HL-60 (cell line): ENCODE measurements around the gene ZNF157.

ENCODE experiments used
- CTCF ChIP-seq: IDR thresholded peaks from one replicate; pipeline ENCODE4 v1.5.1; 2011; ENCODE audit warnings: low read length, control low read depth, inconsistent platforms; ENCODE audit not compliant: insufficient read depth
- POLR2AphosphoS5 ChIP-seq: IDR thresholded peaks from 2 replicates; pipeline ENCODE4 v1.6.1; 2012; ENCODE audit warnings: low read depth
- REST ChIP-seq: IDR thresholded peaks from 2 replicates; pipeline ENCODE4 v1.6.1; 2012; ENCODE audit warnings: low read depth; ENCODE audit not compliant: insufficient replicate concordance

GRCh38 chrX:47420962-47421361 is 50.6 kb downstream of the ZNF157 start:
- TF ChIP-seq CTCF = no peak
- TF ChIP-seq REST = no peak
- TF ChIP-seq POLR2AphosphoS5 = no peak
